Measurements from ENCODE around the gene STX10. TPM values are rescaled to one million over a fixed set of nuclear protein-coding genes. Genes with fewer than 3 reads are reported as not detected.

STX10 gene
- total and polyA plus RNA-seq, 8 donors: 14.0 to 73.5 (median 17.2) TPM

GRCh38 chr19:13104848-13105711 lies 45.1 kb downstream of the STX10 start:
- 81 to 84% methylated on average over 28 to 29 of the region's 29 CpGs for WGBS, 2 donors
- Histone ChIP-seq H3K27me3 (no peaks in the 10 kb centered on the region), H3K4me1 (peaks cover 0 to 7% (median 0%) of the 10 kb centered on the region in 3 donors), H3K27ac (peak overlapping the region in 2 of 4 donors; percentile 22 to 54), H3K36me3 (no peaks in the 10 kb centered on the region), H3K9me3 (no peaks in the 10 kb centered on the region), H3K4me3 (peak overlapping the region in 1 of 4 donors; percentile 11)
- FAIRE-seq (no peak), DNase-seq (peak in 1 of 6 donors; percentile 56), ATAC-seq (peak in 2 of 4 donors; percentile 3)
- intact Hi-C loops (cut with DNase I): loop anchor here in 1 of 3 donors (10.0 kb wide), 1 partner anchor 130 kb away; no protein-coding TSS in a partner anchor
- no peak for TF ChIP-seq CTCF (IDR thresholded peaks at IDR 0.05)

- no peaks in the 10 kb centered on the region for H3K27me3 ChIP-seq
- FAIRE-seq (no peak), ATAC-seq (peak in 3 of 4 donors; percentile 13 to 39 (median 13)), DNase-seq (peak in 2 of 6 donors; percentile 47 to 71)
- peak overlapping the region in 2 of 4 donors; percentile 8 to 54 for H3K27ac ChIP-seq
- WGBS, 2 donors: 46 to 54% methylated on average over 29 to 33 of the region's 33 CpGs
- peak overlapping the region in 1 of 4 donors; percentile 11 for H3K4me3 ChIP-seq
- intact Hi-C loops (cut with DNase I): loop anchor here in 1 of 3 donors (10.0 kb wide), 1 partner anchor 130 kb away; no protein-coding TSS in a partner anchor
- H3K9me3 ChIP-seq: no peaks in the 10 kb centered on the region
- peak in 3 of 4 donors; percentile 24 to 47 (median 24) for TF ChIP-seq CTCF (IDR thresholded peaks at IDR 0.05)
- H3K36me3 ChIP-seq: no peaks in the 10 kb centered on the region
- peaks cover 0 to 7% (median 0%) of the 10 kb centered on the region in 3 donors for H3K4me1 ChIP-seq
These were observed 45.8 kb downstream of the STX10 start for GRCh38 chr19:13104360-13104847.

GRCh38 chr19:13103581-13104359 lies 46.4 kb downstream of the STX10 start:
- FAIRE-seq: no peak
- intact Hi-C loops (cut with DNase I): loop anchor here in 1 of 3 donors (10.0 kb wide), 1 partner anchor 131 kb away; no protein-coding TSS in a partner anchor
- no peaks in the 10 kb centered on the region for H3K9me3 ChIP-seq
- H3K27me3 ChIP-seq: no peaks in the 10 kb centered on the region
- TF ChIP-seq CTCF (IDR thresholded peaks at IDR 0.05): no peak
- no peak overlapping the region for H3K4me3 ChIP-seq
- H3K36me3 ChIP-seq: no peaks in the 10 kb centered on the region
- peak overlapping the region in 2 of 4 donors; percentile 54 to 63 for H3K27ac ChIP-seq
- peaks cover 0 to 7% (median 0%) of the 10 kb centered on the region in 3 donors for H3K4me1 ChIP-seq
- no peak for ATAC-seq
- WGBS, 2 donors: 77 to 83% methylated on average over 11 to 13 of the region's 13 CpGs
- DNase-seq: no peak

- H3K9me3 ChIP-seq: no peaks in the 10 kb centered on the region
- ATAC-seq (peak; percentile 33 to 64 (median 57)), FAIRE-seq (no peak), DNase-seq (peak in 3 of 6 donors; percentile 65 to 81 (median 77))
- TF ChIP-seq CTCF (IDR thresholded peaks at IDR 0.05): no peak
- no peaks in the 10 kb centered on the region for H3K27me3 ChIP-seq
- 7 to 9% methylated on average over 36 to 47 of the region's 47 CpGs for WGBS, 2 donors
- peak within 1 kb of the TSS; percentile 3 to 37 (median 15) for H3K4me3 ChIP-seq
- H3K36me3 ChIP-seq: no peaks in the 10 kb centered on the region
- H3K4me1 ChIP-seq: peaks cover 0 to 7% (median 0%) of the 10 kb centered on the region in 3 donors
- intact Hi-C loops (cut with DNase I): loop anchor here in 1 of 3 donors (10.0 kb wide), 1 partner anchor 132 kb away; no protein-coding TSS in a partner anchor
- peak within 1 kb of the TSS in 3 of 4 donors; percentile 29 to 65 (median 63) for H3K27ac ChIP-seq
These were observed 47.3 kb downstream of the STX10 start, which contains the start of gene LYL1 for GRCh38 chr19:13102666-13103580. LYL1 (minus strand) TSS chr19:13102858; CDS start chr19:13101171, 1,687 bp downstream.
